GM19395 (cell line): ENCODE results near the gene TBX5.

Experiments
- ATAC-seq: cut with Tn5 transposase; IDR thresholded peaks from one replicate; pipeline ENCODE4 v1.9.1; 2021; ENCODE audit warnings: mild to moderate bottlenecking, moderate library complexity; ENCODE audit not compliant: unreplicated experiment

TBX5 gene

GRCh38 chr12:114434341-114434740 is 28.4 kb upstream of the TBX5 start:
- ATAC-seq = no peak

- no peak for ATAC-seq
Measured at GRCh38 chr12:114431902-114432301, 26.0 kb upstream of the TBX5 start.

- no peak for ATAC-seq
Measured at GRCh38 chr12:114430306-114430705, 24.4 kb upstream of the TBX5 start.

DNA sequence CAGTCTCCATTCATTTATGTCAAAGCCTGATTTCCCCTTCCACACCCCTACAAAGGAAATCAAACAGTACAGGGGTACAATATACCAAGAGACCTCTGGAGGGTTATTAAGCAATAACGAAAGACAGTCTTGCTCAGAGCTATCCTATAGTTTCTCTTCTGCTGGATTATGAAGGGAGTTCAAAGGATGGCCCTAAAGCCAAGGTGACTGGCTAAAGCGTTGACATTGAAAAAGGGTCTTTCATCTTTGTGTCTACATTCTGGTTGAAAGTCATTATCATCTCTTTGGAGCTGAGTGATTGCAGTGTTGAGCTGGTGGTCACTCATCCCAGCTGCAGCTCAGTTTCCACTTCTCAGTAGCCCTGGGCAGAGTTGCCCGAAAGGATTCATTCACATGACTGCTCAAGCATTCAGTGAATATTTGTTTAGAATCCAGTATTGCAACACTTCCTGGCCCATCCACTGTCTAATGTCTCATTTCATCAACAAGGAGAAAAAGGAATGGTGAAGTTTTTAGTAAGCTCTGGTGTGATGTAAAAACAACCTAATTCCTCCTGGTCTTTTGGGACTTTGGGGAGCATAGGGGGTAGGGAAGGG is 19.2 kb upstream of the TBX5 start:
- no peak for ATAC-seq

GRCh38 chr12:114420944-114421335 is 15.0 kb upstream of the TBX5 start:
- no peak for ATAC-seq

DNA sequence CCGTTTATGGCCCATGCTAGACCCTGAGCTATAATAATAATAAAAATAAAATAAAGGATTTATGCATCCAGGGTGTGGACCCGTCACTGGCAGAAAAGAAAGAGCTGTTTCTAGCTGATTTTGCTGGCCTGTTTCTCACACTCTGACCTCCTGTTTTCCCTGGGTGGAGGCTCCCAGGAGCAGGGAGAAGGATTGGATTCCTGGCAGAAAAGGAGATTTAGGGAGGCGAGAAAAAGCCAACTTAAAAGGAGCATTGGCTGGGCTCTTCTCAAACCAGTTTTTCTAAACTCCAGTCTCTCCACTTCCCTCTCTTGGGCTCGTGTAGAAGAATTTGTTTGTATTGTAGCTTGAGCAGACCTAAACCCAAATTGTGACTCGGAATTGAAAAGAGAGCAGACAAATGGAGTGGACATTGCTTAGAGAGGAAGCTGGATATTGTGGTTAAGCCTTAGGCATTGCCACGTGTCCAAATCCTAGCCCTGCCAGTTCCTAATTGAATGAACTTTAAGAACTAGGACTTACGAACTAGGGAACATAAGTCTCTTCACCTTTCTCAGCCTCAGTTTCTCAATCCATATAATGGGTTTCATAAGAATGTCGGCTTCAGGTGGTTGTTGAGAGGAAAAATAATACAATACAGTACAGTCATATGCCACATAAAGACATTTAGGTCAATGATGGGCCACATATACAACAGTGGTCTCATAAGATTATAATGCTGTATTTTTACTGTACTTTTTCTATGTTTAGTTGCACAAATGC is 14.4 kb upstream of the TBX5 start:
- ATAC-seq = no peak

- ATAC-seq = no peak
Measured at GRCh38 chr12:114416028-114416427, 10.1 kb upstream of the TBX5 start.

GRCh38 chr12:114415525-114415868 is 9.6 kb upstream of the TBX5 start:
- ATAC-seq = no peak

- no peak for ATAC-seq
Measured at GRCh38 chr12:114414866-114415524, 9.1 kb upstream of the TBX5 start.

DNA sequence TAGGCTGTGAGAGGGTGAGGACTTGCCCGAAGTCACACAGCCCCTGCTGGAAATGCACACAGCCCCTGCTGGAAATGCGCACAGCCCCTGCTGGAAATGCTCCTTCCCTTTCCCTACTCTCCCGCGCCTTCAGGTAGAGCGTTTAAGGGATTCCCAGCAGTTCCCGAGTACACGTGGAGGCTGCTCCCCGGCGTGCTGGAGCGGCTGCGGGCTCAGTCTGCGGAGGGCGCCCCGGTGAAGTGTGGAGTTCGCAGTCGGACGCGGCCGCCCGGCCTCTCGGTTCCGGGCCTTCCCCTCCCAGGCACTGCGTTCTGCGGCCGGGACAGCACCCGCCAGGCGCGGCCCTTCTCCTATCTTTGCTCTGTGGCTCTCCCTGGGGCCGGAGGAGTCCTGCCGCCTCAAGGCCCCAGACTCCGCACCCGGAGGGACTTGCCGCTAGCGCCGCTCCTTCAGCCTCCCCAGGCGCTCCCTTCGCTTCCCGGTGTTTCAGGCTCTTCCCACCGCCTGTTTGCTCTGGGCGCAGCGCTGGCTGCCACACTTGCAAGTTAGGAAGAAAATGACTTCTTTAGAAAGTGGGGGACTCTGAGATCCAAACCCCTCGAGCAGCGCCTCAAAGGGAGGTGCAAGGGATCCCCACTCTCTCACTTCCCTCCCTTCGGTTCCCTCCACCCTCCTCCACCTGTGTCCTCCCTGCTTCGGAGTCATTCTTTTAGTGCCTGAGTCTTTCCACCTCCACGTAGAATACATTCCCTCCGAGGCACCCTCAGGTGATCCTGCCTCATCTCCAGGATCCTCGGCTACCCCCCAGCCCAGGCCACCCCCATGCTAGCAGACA is 8.3 kb upstream of the TBX5 start:
- ATAC-seq = no peak

GRCh38 chr12:114412825-114413749 is 7.1 kb upstream of the TBX5 start:
- no peak for ATAC-seq

DNA sequence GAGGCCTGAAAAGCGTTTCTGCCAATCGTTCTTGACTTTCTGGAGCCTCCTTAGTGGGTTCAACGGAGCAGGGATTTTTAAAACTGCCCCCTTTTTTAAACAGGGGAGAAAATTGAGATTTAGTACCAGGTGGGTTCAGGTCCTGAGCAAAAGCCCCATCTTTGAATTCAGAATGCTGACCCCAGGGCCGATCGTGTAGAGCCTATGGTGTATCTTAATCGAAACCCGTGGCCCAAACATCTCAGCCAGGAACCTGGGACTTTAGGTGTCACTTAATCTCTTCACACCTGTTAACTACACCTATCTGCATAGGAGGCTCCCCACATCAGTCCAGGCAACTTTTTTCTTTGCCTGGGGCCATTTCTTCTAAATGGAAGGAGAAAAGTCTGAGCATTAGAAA is 6.4 kb upstream of the TBX5 start:
- no peak for ATAC-seq

- ATAC-seq = no peak
Measured at GRCh38 chr12:114411071-114411837, 5.3 kb upstream of the TBX5 start.

DNA sequence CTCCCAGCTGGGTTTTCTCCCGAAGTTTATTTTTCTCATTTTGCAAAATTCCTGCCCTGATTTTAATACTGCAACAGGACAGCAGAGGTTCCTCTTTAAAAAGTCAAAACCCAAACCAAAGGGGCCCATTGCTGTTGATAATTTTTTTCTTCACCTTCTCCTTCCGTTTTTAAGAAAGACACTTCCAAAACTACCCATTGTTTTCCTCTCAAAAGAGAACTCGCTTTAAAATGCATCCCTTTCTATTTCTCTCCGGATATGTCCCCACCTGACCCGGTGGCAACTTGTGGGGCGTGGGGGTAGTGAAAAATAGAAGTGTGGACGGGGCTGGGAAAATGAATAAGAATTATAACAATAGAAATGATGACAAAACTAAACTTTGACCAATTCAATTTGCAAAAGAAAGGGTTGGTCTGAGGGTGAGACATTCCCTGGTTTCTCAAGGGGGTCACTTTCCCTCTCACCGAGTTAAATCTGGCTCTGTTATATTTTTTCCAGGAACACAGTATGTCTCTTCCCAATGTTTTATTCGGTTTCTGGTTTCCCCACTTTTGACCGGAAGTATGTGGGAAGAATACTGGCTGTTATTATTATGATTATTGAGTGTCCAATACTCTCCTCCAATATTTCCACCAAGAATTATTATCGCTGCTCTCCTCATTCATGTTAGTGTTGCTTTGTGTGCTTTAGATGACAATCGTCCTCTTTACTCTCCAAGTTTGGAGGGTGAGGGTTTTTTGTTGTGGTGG is 4.1 kb upstream of the TBX5 start:
- ATAC-seq = no peak

- no peak for ATAC-seq
Measured at GRCh38 chr12:114408886-114409851, 3.2 kb upstream of the TBX5 start.

DNA sequence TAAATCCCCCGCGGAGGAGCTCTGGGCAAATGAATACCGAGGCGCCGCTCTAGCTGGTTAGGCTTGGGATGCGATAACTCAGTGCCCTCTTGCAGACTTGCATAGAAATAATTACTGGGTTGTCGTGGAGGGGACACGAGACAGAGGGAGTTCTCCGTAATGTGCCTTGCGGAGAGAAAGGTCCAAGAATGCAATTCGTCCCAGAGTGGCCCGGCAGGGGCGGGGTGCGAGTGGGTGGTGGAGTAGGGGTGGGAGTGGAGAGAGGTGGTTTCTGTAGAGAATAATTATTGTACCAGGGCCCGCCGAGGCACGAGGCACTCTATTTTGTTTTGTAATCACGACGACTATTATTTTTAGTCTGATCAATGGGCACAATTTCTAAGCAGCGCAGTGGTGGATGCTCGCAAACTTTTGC is 2.5 kb upstream of the TBX5 start:
- no peak for ATAC-seq

DNA sequence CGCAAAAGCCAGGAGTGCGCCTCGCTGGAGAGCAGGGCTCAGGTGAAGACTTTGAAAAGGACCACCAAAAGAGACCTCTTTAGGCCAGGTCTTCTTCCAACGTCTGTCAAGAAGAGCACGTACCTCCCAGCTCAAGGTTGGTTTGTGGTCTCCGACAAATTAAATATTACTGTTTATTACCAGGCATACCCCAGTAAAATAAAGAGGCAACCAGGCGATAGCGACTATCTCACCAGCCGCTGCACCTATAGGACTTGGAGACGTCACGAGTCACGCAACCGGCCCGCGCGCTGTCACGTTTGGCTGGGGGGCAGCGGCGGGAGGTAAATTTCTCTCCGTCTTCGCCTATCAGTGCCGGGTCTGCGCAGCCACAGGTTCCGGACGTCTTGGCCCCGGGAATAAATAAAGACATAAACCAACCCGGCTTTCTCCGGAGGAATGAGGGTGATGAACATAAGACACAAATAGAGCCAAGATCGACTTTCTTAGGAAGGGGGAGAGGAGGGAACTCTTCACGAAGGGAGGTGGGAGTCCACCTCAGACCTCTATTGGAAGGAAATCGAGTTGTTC is 2.0 kb upstream of the TBX5 start:
- ATAC-seq = no peak
